H1 (cell line): Measurements from ENCODE around the gene ART5. TPM values are rescaled to one million over a fixed set of nuclear protein-coding genes. Genes with fewer than 3 reads are reported as not detected.
A peak's percentile ranks its signal among the peaks of the same experiment; 100 is the strongest.

Source experiments
- CTCF ChIA-PET: fragments of 300-600 bp; sonication (Branson Sonifier 250); formaldehyde crosslinking; loops from one replicate; lab custom pipeline; 2021; ENCODE audit not compliant: partially characterized antibody; lab: Charles Lee
- POLR2A ChIA-PET: fragments of 300-600 bp; sonication (Branson Sonifier 250); formaldehyde crosslinking; loops from one replicate; lab custom pipeline; 2021; ENCODE audit warnings: inconsistent platforms; ENCODE audit not compliant: partially characterized antibody; lab: Charles Lee
- DNase-seq, 2 experiments: peaks; one replicate each; pipeline versions ENCODE4 v3.0.0 to v3.0.0-alpha.2; 2010 to 2022; ENCODE audit warnings: low spot score in 2 of 2, low read depth in 1 of 2, mixed read lengths in 1 of 2
- FAIRE-seq: peaks from 2 replicates; lab custom pipeline; 2011; peaks lifted over from hg19 to GRCh38; lab: Jason Lieb, UNC
- H2AFZ ChIP-seq: 2 replicates; pipeline ENCODE4 v1.8.1; 2012; ENCODE audit warnings: low read length, inconsistent platforms
- H2AK5ac ChIP-seq: 2 replicates; pipeline ENCODE4 v1.6.1; 2013; ENCODE audit warnings: low read depth, low read length
- H2BK120ac ChIP-seq: replicated peaks from 2 replicates; pipeline ENCODE3; 2013; ENCODE audit warnings: low read depth, low read length, inconsistent platforms
- H2BK12ac ChIP-seq: 2 replicates; pipeline ENCODE4 v1.6.1; 2013; ENCODE audit warnings: low read depth, low read length
- H2BK15ac ChIP-seq: 2 replicates; pipeline ENCODE4 v1.6.1; 2013; ENCODE audit warnings: low read length
- H2BK20ac ChIP-seq: 2 replicates; pipeline ENCODE4 v1.6.1; 2013; ENCODE audit warnings: low read length
- H2BK5ac ChIP-seq: 2 replicates; pipeline ENCODE4 v1.6.1; 2013; ENCODE audit warnings: low read depth, low read length
- H3K14ac ChIP-seq: 2 replicates; pipeline ENCODE4 v1.6.1; 2013; ENCODE audit warnings: inconsistent platforms; ENCODE audit not compliant: insufficient read length
- H3K18ac ChIP-seq: 2 replicates; pipeline ENCODE4 v1.6.1; 2013; ENCODE audit warnings: low read length; ENCODE audit errors: extremely low read depth
- H3K23ac ChIP-seq: 2 replicates; pipeline ENCODE4 v1.6.1; 2013; ENCODE audit warnings: inconsistent platforms; ENCODE audit not compliant: insufficient read length
- H3K23me2 ChIP-seq: 2 replicates; pipeline ENCODE4 v1.6.1; 2013; ENCODE audit warnings: low read depth, low read length
- H3K27ac ChIP-seq: 2 replicates; pipeline ENCODE4 v1.6.1; 2011; ENCODE audit warnings: low read depth, low read length, inconsistent platforms
- H3K27me3 ChIP-seq, 4 experiments: replicated peaks in 1 of 4; 1 replicate in 1 of 4; 2 replicates in 3 of 4; pipeline versions ENCODE4 v1.6.1 to v1.8.1; 2011 to 2013; ENCODE audit warnings: low read length in 3 of 4, mild to moderate bottlenecking in 3 of 4, inconsistent platforms in 2 of 4, mixed read lengths in 2 of 4, moderate library complexity in 1 of 4; ENCODE audit not compliant: control insufficient read depth in 3 of 4, insufficient read depth in 3 of 4; ENCODE audit errors: extremely low read depth in 1 of 4
- H3K36me3 ChIP-seq, 4 experiments: 2 replicates each; pipeline versions ENCODE4 v1.6.1 to v1.8.1; 2011 to 2013; ENCODE audit warnings: mild to moderate bottlenecking in 4 of 4, low read length in 3 of 4, moderate library complexity in 2 of 4, control low read depth in 1 of 4, inconsistent platforms in 1 of 4; ENCODE audit not compliant: insufficient read depth in 4 of 4, control insufficient read depth in 2 of 4
- H3K4ac ChIP-seq: replicated peaks from 2 replicates; pipeline ENCODE3; 2013; ENCODE audit warnings: low read length, low read depth, mixed read lengths, inconsistent platforms; ENCODE audit not compliant: insufficient read length
- H3K4me1 ChIP-seq, 4 experiments: replicated peaks in 1 of 4; 1 replicate in 1 of 4; 2 replicates in 3 of 4; pipeline versions ENCODE4 v1.6.1 to v1.8.1; 2011 to 2013; ENCODE audit warnings: low read length in 3 of 4, inconsistent platforms in 2 of 4, mixed read lengths in 1 of 4; ENCODE audit not compliant: insufficient read depth in 4 of 4, control insufficient read depth in 3 of 4
- H3K4me2 ChIP-seq, 2 experiments: 2 replicates each; pipeline versions ENCODE4 v1.6.1 to v1.8.1; 2011 to 2013; ENCODE audit warnings: low read depth in 2 of 2, low read length in 2 of 2, control low read depth in 1 of 2, inconsistent platforms in 1 of 2, mild to moderate bottlenecking in 1 of 2; ENCODE audit not compliant: insufficient read depth in 1 of 2
- H3K4me3 ChIP-seq, 4 experiments: fragments of 200-600, 300-600 bp in 1 of 4; sonication (generic), shearing (Covaris generic), sonication (Bioruptor Twin) in 1 of 4; 2 replicates each; pipeline versions ENCODE4 v1.5.1 to v1.8.1; 2011 to 2016; ENCODE audit warnings: low read length in 4 of 4, low read depth in 3 of 4, control low read depth in 2 of 4, inconsistent platforms in 2 of 4, mild to moderate bottlenecking in 2 of 4, mixed read lengths in 1 of 4, moderate library complexity in 1 of 4; ENCODE audit not compliant: insufficient read depth in 2 of 4; ENCODE audit errors: extremely low read depth in 1 of 4
- H3K56ac ChIP-seq: replicated peaks from 2 replicates; pipeline ENCODE3; 2013; ENCODE audit warnings: low read depth, mild to moderate bottlenecking, mixed read lengths, low read length, inconsistent platforms; ENCODE audit not compliant: insufficient read length
- H3K79me1 ChIP-seq: 2 replicates; pipeline ENCODE4 v1.6.1; 2013; ENCODE audit warnings: low read depth, low read length, control low read depth
- H3K79me2 ChIP-seq, 2 experiments: 2 replicates each; pipeline versions ENCODE4 v1.6.1 to v1.8.1; 2012 to 2013; ENCODE audit warnings: low read length in 2 of 2, mild to moderate bottlenecking in 2 of 2, inconsistent platforms in 1 of 2; ENCODE audit not compliant: insufficient read depth in 2 of 2, control insufficient read depth in 1 of 2
- H3K9ac ChIP-seq, 4 experiments: replicated peaks in 1 of 4; 1 replicate in 1 of 4; 2 replicates in 3 of 4; pipeline versions ENCODE4 v1.6.1 to v1.8.1; 2011 to 2013; ENCODE audit warnings: low read depth in 3 of 4, low read length in 3 of 4, control low read depth in 2 of 4, mild to moderate bottlenecking in 2 of 4, moderate library complexity in 2 of 4, inconsistent platforms in 1 of 4; ENCODE audit errors: extremely low read depth in 1 of 4
- H3K9me3 ChIP-seq, 2 experiments: 2 replicates each; pipeline versions ENCODE4 v1.6.1 to v1.8.1; 2012 to 2013; ENCODE audit warnings: mild to moderate bottlenecking in 2 of 2, moderate library complexity in 2 of 2, control low read depth in 1 of 2, inconsistent platforms in 1 of 2, low read depth in 1 of 2, low read length in 1 of 2, mixed read lengths in 1 of 2; ENCODE audit not compliant: insufficient read depth in 2 of 2
- H4K20me1 ChIP-seq, 2 experiments: replicated peaks in 1 of 2; 2 replicates each; pipeline versions ENCODE3 to v1.8.1; 2011 to 2013; ENCODE audit warnings: inconsistent platforms in 2 of 2, low read length in 2 of 2, mild to moderate bottlenecking in 1 of 2; ENCODE audit not compliant: insufficient read depth in 2 of 2, control insufficient read depth in 1 of 2
- H4K5ac ChIP-seq: 2 replicates; pipeline ENCODE4 v1.6.1; 2013; ENCODE audit warnings: low read length, low read depth, mixed read lengths, inconsistent platforms; ENCODE audit not compliant: insufficient read length
- H4K8ac ChIP-seq: 2 replicates; pipeline ENCODE4 v1.8.0; 2013; ENCODE audit warnings: mild to moderate bottlenecking, moderate library complexity, low read length, inconsistent platforms; ENCODE audit not compliant: insufficient read depth; ENCODE audit errors: extremely low read depth
- H4K91ac ChIP-seq: replicated peaks from 2 replicates; pipeline ENCODE3; 2013; ENCODE audit warnings: low read length, mixed read lengths, inconsistent platforms; ENCODE audit not compliant: insufficient read length
- BACH1 ChIP-seq: IDR thresholded peaks from 2 replicates; pipeline ENCODE4 v1.6.1; 2012; ENCODE audit warnings: low read length, improper control_type of control experiment
- BCL11A ChIP-seq, 2 experiments: IDR thresholded peaks; one replicate each; pipeline ENCODE4 v1.6.1; 2011; ENCODE audit warnings: low read depth in 2 of 2, low read length in 2 of 2, mild to moderate bottlenecking in 2 of 2
- CBX5 ChIP-seq: fragments of 300-800, 300-1000 bp; sonication (generic); IDR thresholded peaks from 2 replicates; pipeline ENCODE4 v1.7.1; 2016; ENCODE audit warnings: antibody characterized with exemption, low read length, low read depth
- CBX8 ChIP-seq: fragments of 300-800, 300-1000 bp; sonication (generic); IDR thresholded peaks from 2 replicates; pipeline ENCODE4 v1.7.1; 2016; ENCODE audit warnings: low read depth, low read length, borderline replicate concordance
- CTBP2 ChIP-seq: IDR thresholded peaks from 2 replicates; pipeline ENCODE4 v1.7.0; 2011; ENCODE audit warnings: borderline replicate concordance, mild to moderate bottlenecking, moderate library complexity, mixed read lengths, low read length; ENCODE audit not compliant: insufficient read depth, insufficient read length
- FOSL1 ChIP-seq: IDR thresholded peaks from 2 replicates; pipeline ENCODE4 v1.6.1; 2011; ENCODE audit warnings: mild to moderate bottlenecking, low read depth, low read length, moderate library complexity; ENCODE audit not compliant: insufficient read depth
- HDAC2 ChIP-seq, 2 experiments: fragments of 300-600 bp in 1 of 2; sonication (generic) in 1 of 2; IDR thresholded peaks; 2 replicates each; pipeline ENCODE4 v1.6.1; 2011 to 2012; ENCODE audit warnings: low read depth in 2 of 2, low read length in 2 of 2, mild to moderate bottlenecking in 2 of 2, moderate library complexity in 2 of 2, borderline replicate concordance in 1 of 2, inconsistent platforms in 1 of 2
- HDAC6 ChIP-seq: IDR thresholded peaks from one replicate; pipeline ENCODE4 v1.7.1; 2012; ENCODE audit warnings: low read depth, mild to moderate bottlenecking, inconsistent platforms, low read length, moderate library complexity
- POU5F1 ChIP-seq: IDR thresholded peaks from 2 replicates; pipeline ENCODE4 v1.6.1; 2011; ENCODE audit warnings: low read depth, mild to moderate bottlenecking, low read length, moderate library complexity
- SP1 ChIP-seq: IDR thresholded peaks from 2 replicates; pipeline ENCODE4 v1.6.1; 2011; ENCODE audit warnings: low read depth, low read length
- SP2 ChIP-seq: IDR thresholded peaks from 2 replicates; pipeline ENCODE4 v1.6.1; 2012; ENCODE audit warnings: mild to moderate bottlenecking, low read length, inconsistent platforms
- TCF12 ChIP-seq: IDR thresholded peaks from 2 replicates; pipeline ENCODE4 v1.6.1; 2011; ENCODE audit warnings: low read depth, mild to moderate bottlenecking, low read length
- WGBS, 2 experiments: shearing (Covaris generic) in 1 of 2; methylation state at CpG; one replicate each; pipeline versions ENCODE4 v1.1.6 to v1.1.7; 2013 to 2015; ENCODE audit warnings: low lambda C conversion rate in 2 of 2, mixed read lengths in 2 of 2, inconsistent platforms in 1 of 2, low coverage in 1 of 2, missing lambda C conversion rate in 1 of 2; ENCODE audit not compliant: insufficient replicate concordance in 2 of 2, insufficient coverage in 1 of 2, insufficient read length in 1 of 2; ENCODE audit errors: extremely low coverage in 1 of 2, missing lambda C conversion rate in 1 of 2; 5-methylcytosine and 5-hydroxymethylcytosine counted together
- polyA plus RNA-seq, 7 experiments: library from polyadenylated mRNA; depleted of rRNA in 3 of 7; stranded (reverse) in 5 of 7; unstranded in 2 of 7; fragments of >200 nt in 5 of 7; fragments of 200-250 nt in 2 of 7; gene quantifications; 1 replicate in 5 of 7; 2 replicates in 1 of 7; 4 replicates in 1 of 7; pipeline versions ENCODE4 v1.2.1 to v1.2.3, GENCODE V29; 2011 to 2013; ENCODE audit warnings: missing spikeins in 2 of 7, mixed read lengths in 2 of 7
- total RNA-seq: library from RNA; stranded (reverse); fragmentation: NEBNext Ultra II Directional; extraction: Animal tissue kit (Norgen Biotek cat#: 25700); gene quantifications from 2 replicates; pipeline ENCODE4 v1.2.1, GENCODE V29; 2021

ART5 gene
- total and polyA plus RNA-seq, 2 of the 8 experiments (the other 6 are each of a cell fraction or from before 2014, with no cell fraction given) = 6.0 to 7.5 TPM

DNA sequence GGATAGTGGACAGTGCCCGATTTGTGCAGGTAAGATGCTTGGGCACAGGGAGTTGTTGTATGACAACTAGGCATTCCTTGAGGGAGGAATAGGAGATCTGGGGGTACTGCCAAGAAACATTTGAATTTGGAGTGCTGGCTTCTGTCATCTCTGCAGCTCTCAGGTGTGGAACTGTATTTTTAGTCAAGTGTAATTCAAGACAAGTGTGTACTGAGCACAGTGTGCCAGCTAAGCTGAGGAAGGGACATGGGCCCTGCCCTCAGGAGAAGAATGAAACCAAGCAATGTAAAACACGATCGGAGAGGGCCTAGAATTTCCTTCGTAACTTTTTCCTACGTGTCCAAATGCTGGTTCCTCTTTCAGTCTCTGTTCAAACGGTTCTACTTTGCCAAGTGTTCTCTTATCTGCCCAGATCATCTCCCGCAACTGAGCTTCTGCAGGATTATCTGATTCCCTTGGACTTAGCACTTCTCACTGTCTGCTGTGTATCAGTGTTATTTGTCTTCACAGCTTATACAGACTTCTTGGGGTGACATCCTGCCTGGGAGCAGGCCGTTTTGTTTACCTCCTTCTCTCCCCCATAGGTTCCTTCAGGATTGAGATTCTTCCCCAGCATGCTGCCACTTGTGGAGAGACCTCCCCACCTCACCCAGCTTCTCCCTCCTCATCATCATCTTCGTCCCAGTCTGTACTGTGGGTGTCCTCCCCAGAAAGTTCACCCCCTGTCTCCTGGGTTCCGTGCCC, 27.6 kb downstream of the ART5 start:
- DNase-seq (no peak), FAIRE-seq (no peak)
- CTCF ChIA-PET = interaction anchor here (0.5 to 1.4 kb wide), 5 partner anchors 25 to 1998 kb away, joined by 3 to 5 read pairs (median 3); no protein-coding TSS in a partner anchor
- Histone ChIP-seq H3K14ac (no peak overlapping the region), H3K4me1 (peaks cover 0 to 2% (median 0%) of the 10 kb centered on the region in 4 experiments; a peak in 3 of 7 replicates), H3K36me3 (no peaks in the 10 kb centered on the region), H3K23ac (no peak overlapping the region), H2BK15ac (peak overlapping the region; percentile 83; the same call in 1 of the 2 replicates), H4K8ac (no peak overlapping the region), H2BK12ac (0 out of 2 replicates have a peak overlapping the region, but pooled peaks have one; percentile 90), H2AK5ac (no peak overlapping the region), H3K9me3 (0 out of 4 replicates have a peak, but pooled peaks cover 0 to 3% of the 10 kb centered on the region in 2 experiments), H3K27ac (no peak overlapping the region), H3K9ac (no peak overlapping the region), H2BK5ac (no peak overlapping the region; the same call in 1 of the 2 replicates), H3K23me2 (no peaks in the 10 kb centered on the region; the same call in 1 of the 2 replicates), H3K4me2 (no peak overlapping the region), H3K79me2 (no peaks in the 10 kb centered on the region), H4K20me1 (no peaks in the 10 kb centered on the region), H3K4ac (no peak overlapping the region), H4K5ac (no peak overlapping the region), H2BK120ac (no peak overlapping the region), H3K79me1 (no peaks in the 10 kb centered on the region), H3K27me3 (no peaks in the 10 kb centered on the region), H3K18ac (no peak overlapping the region), H2BK20ac (0 out of 2 replicates have a peak overlapping the region, but pooled peaks have one; percentile 34), H2AFZ (no peak overlapping the region), H3K4me3 (no peak overlapping the region), H4K91ac (peak overlapping the region; percentile 47), H3K56ac (no peak overlapping the region)
- WGBS, 2 experiments = 97% methylated on average over 10 of the region's 10 CpGs; no CpG with 5 or more reads in 1 of the 2 experiments
- POLR2A ChIA-PET = no interaction called here
- TF ChIP-seq HDAC6 = no peak
- no peak for TF ChIP-seq BACH1
- no peak for TF ChIP-seq SP1
- TF ChIP-seq FOSL1 = no peak
- TF ChIP-seq CTBP2 = no peak
- no peak for TF ChIP-seq HDAC2 (IDR thresholded peaks at IDR 0.05; ENCODE audit: borderline replicate concordance in 1 of 2, low read depth in 2 of 2, low read length in 2 of 2)
- TF ChIP-seq CBX8 = no peak
- TF ChIP-seq BCL11A (IDR thresholded peaks at IDR 0.05; ENCODE audit: low read depth in 2 of 2, low read length in 2 of 2) = no peak
- TF ChIP-seq POU5F1 = no peak
- TF ChIP-seq CBX5 = no peak
- no peak for TF ChIP-seq TCF12
- TF ChIP-seq SP2 = no peak
